Hepatocyte (in vitro differentiated cells): ENCODE results near the gene GC.

Experiments
- CTCF ChIP-seq: fragments of 200-600 bp; sonication (generic); IDR thresholded peaks from 2 replicates; pipeline ENCODE4 v1.5.1; 2016; ENCODE audit warnings: antibody characterized with exemption, mild to moderate bottlenecking; ENCODE audit not compliant: poor library complexity
- EZH2phosphoT487 ChIP-seq: fragments of 200-600 bp; sonication (generic); IDR thresholded peaks from one replicate; pipeline ENCODE4 v1.6.1; 2018; ENCODE audit warnings: antibody characterized with exemption, mild to moderate bottlenecking, low read depth, moderate library complexity; ENCODE audit not compliant: unreplicated experiment, severe bottlenecking

- TF ChIP-seq CTCF (no peak), EZH2phosphoT487 (no peak)
These were observed 43.9 kb upstream of the GC start for GRCh38 chr4:71827826-71828225.
